K562 (cell line): ENCODE data around the gene CIB1. TPM values are rescaled to one million over a fixed set of nuclear protein-coding genes. Genes with fewer than 3 reads are reported as not detected.

Experiments used
- BHLHE40 ChIP-seq: IDR thresholded peaks from 2 replicates; pipeline ENCODE4 v1.6.1; 2011; ENCODE audit warnings: low read length, improper control_type of control experiment
- CREB5 ChIP-seq: fragments of 250-450 bp; sonication (Bioruptor Pico); IDR thresholded peaks from 2 replicates; pipeline ENCODE4 v1.5.0; 2020; ENCODE audit warnings: mild to moderate bottlenecking
- ERF ChIP-seq: fragments of 450-650 bp; formaldehyde crosslinking; IDR thresholded peaks from 2 replicates; pipeline ENCODE4 v1.4.0; 2020; ENCODE audit warnings: mild to moderate bottlenecking, mixed read lengths
- HNRNPL ChIP-seq: fragments of 200-400 bp; formaldehyde crosslinking; IDR thresholded peaks from 2 replicates; pipeline ENCODE4 v1.6.1; 2017; ENCODE audit warnings: low read depth, mild to moderate bottlenecking, low read length
- MED1 ChIP-seq: sonication (generic); formaldehyde crosslinking; IDR thresholded peaks from 2 replicates; pipeline ENCODE4 v1.8.1; 2023; ENCODE audit warnings: missing genetic modification reagents, borderline replicate concordance
- NFE2L1 ChIP-seq: fragments of 450-650 bp; IDR thresholded peaks from 2 replicates; pipeline ENCODE4 v1.6.1; 2016; ENCODE audit warnings: missing genetic modification characterization, low read depth, mild to moderate bottlenecking, missing compliant biosample characterization, moderate library complexity, borderline replicate concordance
- PURB ChIP-seq: sonication (generic); formaldehyde crosslinking; IDR thresholded peaks from 2 replicates; pipeline ENCODE4 v1.9.0; 2021; ENCODE audit warnings: low read depth, mild to moderate bottlenecking, missing genetic modification reagents
- RBM22 ChIP-seq: fragments of 200-400 bp; formaldehyde crosslinking; IDR thresholded peaks from 2 replicates; pipeline ENCODE4 v1.6.1; 2018; ENCODE audit warnings: low read length, low read depth; ENCODE audit not compliant: poor library complexity, severe bottlenecking
- SLC30A9 ChIP-seq: fragments of 250-450 bp; sonication (Bioruptor Pico); IDR thresholded peaks from 2 replicates; pipeline ENCODE4 v1.8.0; 2022; ENCODE audit warnings: mild to moderate bottlenecking, moderate library complexity
- STAG1 ChIP-seq: sonication (generic); formaldehyde crosslinking; IDR thresholded peaks from 2 replicates; pipeline ENCODE4 v1.5.0; 2020; ENCODE audit warnings: missing genetic modification reagents, borderline replicate concordance
- TFAP4 ChIP-seq: sonication (generic); formaldehyde crosslinking; IDR thresholded peaks from 2 replicates; pipeline ENCODE4 v1.8.0; 2022; ENCODE audit warnings: missing genetic modification reagents, mild to moderate bottlenecking, moderate library complexity, borderline replicate concordance
- TFE3 ChIP-seq: fragments of 450-650 bp; formaldehyde crosslinking; IDR thresholded peaks from 2 replicates; pipeline ENCODE4 v1.4.0; 2020; ENCODE audit warnings: mild to moderate bottlenecking, mixed read lengths
- TSC22D4 ChIP-seq: fragments of 450-650 bp; IDR thresholded peaks from 2 replicates; pipeline ENCODE4 v1.6.1; 2016; ENCODE audit warnings: missing genetic modification characterization, missing biosample characterization, control low read depth
- USF2 ChIP-seq: sonication (generic); formaldehyde crosslinking; IDR thresholded peaks from 2 replicates; pipeline ENCODE4 v1.5.0; 2020; ENCODE audit warnings: missing genetic modification reagents
- ZBTB17 ChIP-seq: fragments of 450-650 bp; formaldehyde crosslinking; IDR thresholded peaks from 2 replicates; pipeline ENCODE4 v1.4.0; 2020; ENCODE audit warnings: mild to moderate bottlenecking
- ZBTB8A ChIP-seq: fragments of 450-650 bp; IDR thresholded peaks from 2 replicates; pipeline ENCODE4 v1.6.1; 2018; ENCODE audit warnings: mild to moderate bottlenecking, moderate library complexity; ENCODE audit not compliant: partially characterized antibody
- ZNF263 ChIP-seq: sonication (generic); formaldehyde crosslinking; IDR thresholded peaks from 2 replicates; pipeline ENCODE4 v1.8.0; 2022; ENCODE audit warnings: mild to moderate bottlenecking, missing genetic modification reagents, borderline replicate concordance
- ZNF3 ChIP-seq: fragments of 250-450 bp; sonication (Bioruptor Pico); IDR thresholded peaks from 2 replicates; pipeline ENCODE4 v1.5.0; 2021; ENCODE audit warnings: mild to moderate bottlenecking, moderate library complexity
- ZNF347 ChIP-seq: fragments of 450-650 bp; formaldehyde crosslinking; IDR thresholded peaks from 2 replicates; pipeline ENCODE4 v1.4.0; 2020; ENCODE audit warnings: low read depth, mild to moderate bottlenecking, moderate library complexity
- ZNF511 ChIP-seq: sonication (generic); formaldehyde crosslinking; IDR thresholded peaks from 2 replicates; pipeline ENCODE4 v1.8.0; 2022; ENCODE audit warnings: mild to moderate bottlenecking, missing genetic modification reagents
- ZNF589 ChIP-seq: fragments of 200-800 bp; sonication (Bioruptor generic); IDR thresholded peaks from 2 replicates; pipeline ENCODE4 v1.6.1; 2016; ENCODE audit warnings: low read depth, missing genetic modification characterization, missing compliant biosample characterization
- ZNF644 ChIP-seq: fragments of 200-800 bp; sonication (Bioruptor generic); IDR thresholded peaks from 2 replicates; pipeline ENCODE4 v1.6.1; 2016; ENCODE audit warnings: low read depth, missing genetic modification characterization, missing compliant biosample characterization
- ZSCAN29 ChIP-seq: fragments of 450-650 bp; IDR thresholded peaks from 2 replicates; pipeline ENCODE4 v1.6.1; 2017
- polyA plus RNA-seq, 8 experiments: library from polyadenylated mRNA; depleted of rRNA in 4 of 8; stranded (reverse) in 5 of 8; unstranded in 3 of 8; fragments of >200 nt; fragmentation: Nextera tagmentation in 2 of 8; fragmentation: Illumina TruSeq in 1 of 8; extraction: Ambion mirVana in 2 of 8; extraction: Trizol in 1 of 8; gene quantifications; 2 replicates each; pipeline versions ENCODE4 v1.2.1 to v1.2.3, GENCODE V29; 2011 to 2014; ENCODE audit warnings: inconsistent platforms in 1 of 8, missing spikeins in 1 of 8
- total RNA-seq, 7 experiments: library from RNA; depleted of rRNA in 6 of 7; stranded (reverse); fragments of >200 nt in 6 of 7; fragmentation: Illumina TruSeq in 2 of 7; extraction: Trizol in 2 of 7; gene quantifications; 2 replicates each; pipeline versions ENCODE4 v1.2.1 to v1.2.3, GENCODE V29; 2011 to 2021; ENCODE audit warnings: low replicate concordance in 1 of 7

Gene CIB1
- total and polyA plus RNA-seq, 9 of the 15 experiments (the other 6 are each of a cell fraction or from before 2014, with no cell fraction given), result 14.9 to 136 (median 64.5) TPM

GRCh38 chr15:90188914-90189748 lies 44.6 kb downstream of the CIB1 start (continued):
- no peak for TF ChIP-seq RBM22
- TF ChIP-seq ZNF589 (CRISPR knock-in tag), result no peak
- TF ChIP-seq TSC22D4 (tag), result no peak
- no peak for TF ChIP-seq CREB5 (CRISPR knock-in tag)
- no peak for TF ChIP-seq ZBTB17 (CRISPR knock-in tag)
- TF ChIP-seq SLC30A9 (CRISPR knock-in tag), result no peak
- no peak for TF ChIP-seq ZNF511 (CRISPR knock-in tag)
- no peak for TF ChIP-seq ZBTB8A
- TF ChIP-seq ERF (CRISPR knock-in tag), result no peak
- TF ChIP-seq USF2, result no peak
- TF ChIP-seq ZSCAN29, result no peak
- TF ChIP-seq PURB (CRISPR knock-in tag), result no peak
- no peak for TF ChIP-seq MED1 (CRISPR knock-in tag)
- no peak for TF ChIP-seq ZNF347 (CRISPR knock-in tag)
- TF ChIP-seq NFE2L1 (tag), result no peak
- TF ChIP-seq BHLHE40, result no peak
- no peak for TF ChIP-seq STAG1
- no peak for TF ChIP-seq HNRNPL
- no peak for TF ChIP-seq ZNF3 (CRISPR knock-in tag)
- TF ChIP-seq TFAP4 (CRISPR knock-in tag), result no peak
- no peak for TF ChIP-seq TFE3 (CRISPR knock-in tag)
- TF ChIP-seq ZNF644 (tag), result no peak
- TF ChIP-seq ZNF263 (CRISPR knock-in tag), result no peak
